Stimulated activated CD4-positive, alpha-beta T cell treated with anti-CD3 and anti-CD28 coated beads, Interleukin-15, amount 100 ng/mL, for 1 hour (primary cell): Measurements from ENCODE around the gene NEUROG2.
"Not testable (repeated sequence)": the region's sequence is repeated elsewhere in the genome, so short reads cannot be mapped to it uniquely, and the experiment has no call there.

Experiments used
- DNase-seq, 2 donors: peaks; one replicate each; pipeline ENCODE4 v3.0.0-alpha.2; 2020; ENCODE audit warnings: low read depth in 1 of 2, low spot score in 1 of 2

The NEUROG2 gene

DNA sequence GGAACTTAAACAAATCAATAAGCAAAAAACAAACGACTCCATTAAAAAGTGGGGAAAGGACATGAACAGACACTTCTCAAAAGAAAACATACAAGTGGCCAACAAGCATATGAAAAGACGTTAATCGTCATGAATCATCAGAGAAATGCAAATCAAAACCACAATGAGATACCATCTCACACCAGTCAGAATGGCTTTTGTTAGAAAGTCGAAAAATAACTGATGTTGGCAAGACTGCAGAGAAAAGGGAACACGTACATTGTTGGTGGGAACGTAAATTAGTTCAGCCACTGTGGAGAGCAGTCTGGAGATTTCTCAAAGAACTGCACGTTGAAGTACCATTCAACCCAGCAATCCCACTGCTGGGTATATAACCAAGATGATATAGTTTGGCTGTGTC lies 23.7 kb downstream of the NEUROG2 start:
- no peak for DNase-seq

DNA sequence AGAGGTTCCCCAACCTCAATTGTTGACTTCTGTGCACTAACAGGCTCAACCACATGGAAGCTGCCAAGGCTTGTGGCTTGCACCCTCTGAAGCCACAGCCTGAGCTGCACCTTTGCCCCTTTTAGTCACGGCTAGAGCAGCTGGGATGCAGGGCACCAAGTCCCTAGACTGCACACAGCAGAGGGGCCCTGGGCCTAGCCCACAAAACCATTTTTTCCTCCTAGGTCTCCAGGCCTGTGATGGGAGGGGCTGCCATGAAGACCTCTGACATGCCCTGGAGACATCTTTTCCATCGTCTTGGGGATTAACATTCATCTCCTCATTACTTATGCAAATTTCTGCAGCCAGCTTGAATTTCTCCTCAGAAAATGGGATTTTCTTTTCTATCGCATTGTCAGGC lies 25.2 kb downstream of the NEUROG2 start:
- not testable (repeated sequence) for DNase-seq

DNA sequence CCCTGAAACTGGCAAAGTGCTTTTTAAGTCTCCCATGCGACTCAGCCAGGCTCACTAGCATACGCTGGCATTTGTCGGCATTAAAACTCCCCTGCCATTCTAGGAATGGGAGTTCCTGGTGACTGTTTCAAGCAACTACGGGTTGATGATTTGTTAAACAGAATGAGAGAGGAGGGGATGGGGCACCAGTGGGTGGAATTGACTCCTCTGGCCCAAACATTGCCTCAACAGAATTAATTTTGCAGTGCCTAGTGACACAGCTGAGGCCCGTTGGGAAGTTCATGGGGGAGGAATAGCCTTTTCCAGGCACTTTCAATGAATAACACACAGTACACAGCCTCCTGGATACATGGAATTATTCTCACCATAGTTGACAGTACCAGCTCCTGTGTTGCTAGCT lies 30.1 kb downstream of the NEUROG2 start:
- DNase-seq, result no peak

DNA sequence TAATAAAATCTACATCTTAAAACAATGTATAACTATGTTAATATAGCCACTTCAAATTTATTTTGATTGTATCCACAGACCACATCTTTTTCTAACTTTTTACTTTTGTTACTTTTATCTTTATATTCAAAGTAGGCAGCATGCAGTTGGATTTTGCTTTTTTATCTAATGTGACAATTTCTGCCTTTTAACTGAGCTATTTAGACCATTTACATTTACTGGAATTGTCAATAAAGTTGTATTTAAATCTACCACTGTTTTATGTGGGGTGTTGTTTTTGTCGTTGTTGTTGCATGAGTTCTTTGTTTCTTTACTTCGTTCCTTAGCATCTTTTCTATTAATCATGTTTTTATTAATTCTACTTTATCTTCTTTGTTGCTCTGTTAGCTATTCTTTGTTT lies 42.0 kb downstream of the NEUROG2 start:
- DNase-seq, result no peak

DNA sequence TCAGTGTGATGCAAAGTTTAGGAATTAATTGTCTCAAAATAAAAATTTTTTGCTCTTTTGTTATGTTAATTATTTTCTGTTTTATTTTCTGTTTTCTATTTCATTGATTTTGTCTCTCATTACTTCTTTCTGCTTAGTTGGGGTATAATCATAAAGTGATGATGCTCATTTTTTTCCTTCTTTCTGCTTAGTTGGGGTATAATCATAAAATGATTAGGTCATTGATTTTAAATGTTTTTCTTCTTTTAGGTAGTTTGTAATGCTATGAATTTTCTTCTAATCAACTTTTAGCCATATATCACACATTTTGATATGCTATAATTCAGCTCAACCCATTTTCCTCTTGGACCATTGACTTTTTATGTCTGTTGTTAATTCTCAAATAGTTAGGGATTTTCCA lies 43.7 kb downstream of the NEUROG2 start:
- no peak for DNase-seq
